ENCODE measurements around the gene OR8B4. TPM values are rescaled to one million over a fixed set of nuclear protein-coding genes. Genes with fewer than 3 reads are reported as not detected.
"Not testable (repeated sequence)": the region's sequence is repeated elsewhere in the genome, so short reads cannot be mapped to it uniquely, and the experiment has no call there.

OR8B4 gene
- total RNA-seq, 1 experiment from 2014 or later: not detected

GRCh38 chr11:124402326-124402922 is 22.2 kb downstream of the OR8B4 start:
- no peak overlapping the region for H2AFZ ChIP-seq (ENCODE audit: low read depth, low read length, poor library complexity, severe bottlenecking)
- no peak overlapping the region for H3K4me2 ChIP-seq (ENCODE audit: low read length)
- ChIA-PET RAD21 (ENCODE audit: low non-redundant PET in 1 of 2, low total read pairs in 2 of 2, uncharacterized antibody in 2 of 2, unreplicated experiment in 2 of 2) (no interaction called here), CTCF (interaction anchor here (0.6 to 1.4 kb wide), 6 partner anchors 9 to 392 kb away, joined by 3 to 8 read pairs (median 3); no protein-coding TSS in a partner anchor), POLR2A (no interaction called here)
- H3K4me1 ChIP-seq (ENCODE audit: control insufficient read depth in 1 of 2, insufficient read depth in 2 of 2, low read length in 2 of 2): no peaks in the 10 kb centered on the region
- H3K9ac ChIP-seq (ENCODE audit: low read length): no peak overlapping the region
- no peaks in the 10 kb centered on the region for H3K36me3 ChIP-seq (ENCODE audit: control insufficient read depth in 1 of 2, insufficient read depth in 2 of 2, low read length in 2 of 2)
- intact Hi-C loops (cut with micrococcal nuclease): no loop called here
- no peak for TF ChIP-seq CEBPB (IDR thresholded peaks at IDR 0.05; ENCODE audit: low read depth)
- TF ChIP-seq RAD21 (IDR thresholded peaks at IDR 0.05; ENCODE audit: low read depth): peak; percentile 76
- peak; percentile 72 to 86 (median 84) for TF ChIP-seq CTCF (IDR thresholded peaks at IDR 0.05 in 2 of 3, conservative IDR thresholded peaks at IDR 0.05 in 1 of 3; ENCODE audit: borderline replicate concordance in 1 of 3, insufficient read depth in 1 of 3, low read depth in 2 of 3, low read length in 2 of 3)
- H3K4me3 ChIP-seq (replicated peaks in 1 of 2; ENCODE audit: low read depth in 1 of 2, low read length in 2 of 2): no peak overlapping the region
- H3K27me3 ChIP-seq (ENCODE audit: insufficient read depth, low read length): peaks cover 29% of the 10 kb centered on the region
- H3K9me2 ChIP-seq (ENCODE audit: insufficient read depth): no peaks in the 10 kb centered on the region
- BruUV-seq (replicated peaks): no TSS peak
- H4K20me1 ChIP-seq (ENCODE audit: insufficient read depth): no peaks in the 10 kb centered on the region
- no peaks in the 10 kb centered on the region for H3K9me3 ChIP-seq (ENCODE audit: control insufficient read depth in 1 of 2, insufficient read depth in 1 of 2, low read depth in 1 of 2, low read length in 2 of 2)
- ATAC-seq (peak; percentile 95), DNase-seq (ENCODE audit: low read depth, low spot score) (peak; percentile 60)
- H3K27ac ChIP-seq (ENCODE audit: low read depth, low read length): no peak overlapping the region
- H3K79me2 ChIP-seq (ENCODE audit: insufficient read depth, low read length): no peaks in the 10 kb centered on the region

- BruUV-seq (replicated peaks): no TSS peak
- TF ChIP-seq CBX3 (IDR thresholded peaks at IDR 0.05; ENCODE audit: low read depth) (no peak), SRF (IDR thresholded peaks at IDR 0.05; ENCODE audit: low read depth) (no peak), JUND (IDR thresholded peaks at IDR 0.05) (no peak), MAX (IDR thresholded peaks at IDR 0.05) (no peak)
- ATAC-seq (no peak), DNase-seq (ENCODE audit: low read depth, low spot score) (no peak)
- CTCF ChIA-PET: no interaction called here
- Histone ChIP-seq H3K9ac (ENCODE audit: low read length) (no peak within 1 kb of the TSS), H2AFZ (ENCODE audit: low read depth, low read length, poor library complexity, severe bottlenecking) (no peak within 1 kb of the TSS), H3K9me3 (ENCODE audit: control insufficient read depth in 1 of 2, insufficient read depth in 1 of 2, low read depth in 1 of 2, low read length in 2 of 2) (no peaks in the 10 kb centered on the region), H3K4me3 (replicated peaks in 1 of 2; ENCODE audit: low read depth in 1 of 2, low read length in 2 of 2) (no peak within 1 kb of the TSS), H3K27me3 (ENCODE audit: insufficient read depth, low read length) (no peaks in the 10 kb centered on the region), H3K36me3 (ENCODE audit: control insufficient read depth in 1 of 2, insufficient read depth in 2 of 2, low read length in 2 of 2) (no peaks in the 10 kb centered on the region), H3K79me2 (ENCODE audit: insufficient read depth, low read length) (no peaks in the 10 kb centered on the region), H3K4me1 (ENCODE audit: control insufficient read depth in 1 of 2, insufficient read depth in 2 of 2, low read length in 2 of 2) (no peaks in the 10 kb centered on the region), H4K20me1 (ENCODE audit: insufficient read depth) (no peaks in the 10 kb centered on the region), H3K4me2 (ENCODE audit: low read length) (no peak within 1 kb of the TSS), H3K27ac (ENCODE audit: low read depth, low read length) (no peak within 1 kb of the TSS), H3K9me2 (ENCODE audit: insufficient read depth) (no peaks in the 10 kb centered on the region)
- intact Hi-C loops (cut with micrococcal nuclease): no loop called here
- RAD21 ChIA-PET (ENCODE audit: low non-redundant PET in 1 of 2, low total read pairs in 2 of 2, uncharacterized antibody in 2 of 2, unreplicated experiment in 2 of 2): no interaction called here
- POLR2A ChIA-PET: no interaction called here
Observed at GRCh38 chr11:124398924-124399323, 25.7 kb downstream of the OR8B4 start, which contains the start of gene OR8B3. Gene OR8B3, minus strand, starts transcription at chr11:124399024. Its CDS starts 1,673 bp downstream, at chr11:124397351.

GRCh38 chr11:124396847-124397246 is 27.8 kb downstream of the OR8B4 start:
- POLR2A ChIA-PET; intact Hi-C loops (cut with micrococcal nuclease); H3K9ac ChIP-seq (ENCODE audit: low read length); H3K36me3 ChIP-seq (ENCODE audit: control insufficient read depth in 1 of 2, insufficient read depth in 2 of 2, low read length in 2 of 2); BruUV-seq (replicated peaks); RAD21 ChIA-PET (ENCODE audit: low non-redundant PET in 1 of 2, low total read pairs in 2 of 2, uncharacterized antibody in 2 of 2, unreplicated experiment in 2 of 2); CTCF ChIA-PET; H3K79me2 ChIP-seq (ENCODE audit: insufficient read depth, low read length); H3K27ac ChIP-seq (ENCODE audit: low read depth, low read length); H3K4me2 ChIP-seq (ENCODE audit: low read length); H4K20me1 ChIP-seq (ENCODE audit: insufficient read depth); H2AFZ ChIP-seq (ENCODE audit: low read depth, low read length, poor library complexity, severe bottlenecking); DNase-seq (ENCODE audit: low read depth, low spot score); H3K4me1 ChIP-seq (ENCODE audit: control insufficient read depth in 1 of 2, insufficient read depth in 2 of 2, low read length in 2 of 2); ATAC-seq; H3K4me3 ChIP-seq (replicated peaks in 1 of 2; ENCODE audit: low read depth in 1 of 2, low read length in 2 of 2); H3K9me3 ChIP-seq (ENCODE audit: control insufficient read depth in 1 of 2, insufficient read depth in 1 of 2, low read depth in 1 of 2, low read length in 2 of 2); H3K27me3 ChIP-seq (ENCODE audit: insufficient read depth, low read length); H3K9me2 ChIP-seq (ENCODE audit: insufficient read depth): not testable (repeated sequence)

Measured in HCT116 (cell line).